Epithelial cell of esophagus (primary cell): ENCODE measurements around the gene LEUTX.

Source experiments
- DNase-seq: peaks from one replicate; pipeline ENCODE4 v3.0.0; 2010; ENCODE audit warnings: low read depth
- H3K4me3 ChIP-seq: 2 replicates; pipeline ENCODE4 v1.5.1; 2011; ENCODE audit warnings: mild to moderate bottlenecking, low read length, control low read depth
- CTCF ChIP-seq: IDR thresholded peaks from 2 replicates; pipeline ENCODE4 v1.5.1; 2011; ENCODE audit warnings: low read depth, mild to moderate bottlenecking, low read length, control low read depth, inconsistent platforms; ENCODE audit not compliant: insufficient read depth; ENCODE audit errors: missing control alignments

LEUTX gene

GRCh38 chr19:39832341-39833083, 53.9 kb downstream of the LEUTX start:
- no peak for TF ChIP-seq CTCF
- no peak for DNase-seq
- peak overlapping the region; percentile 85 for H3K4me3 ChIP-seq

GRCh38 chr19:39833160-39833463, 54.5 kb downstream of the LEUTX start:
- TF ChIP-seq CTCF: no peak
- peak overlapping the region; percentile 85 for H3K4me3 ChIP-seq
- no peak for DNase-seq

GRCh38 chr19:39833464-39834286, 55.0 kb downstream of the LEUTX start, which contains the start of gene DYRK1B:
Gene DYRK1B (minus strand): TSS chr19:39834162. CDS start chr19:39831867, 2,295 bp downstream.
- H3K4me3 ChIP-seq: peak within 1 kb of the TSS; percentile 85
- no peak for TF ChIP-seq CTCF
- peak; percentile 98 for DNase-seq

GRCh38 chr19:39834287-39834841, 55.7 kb downstream of the LEUTX start:
- no peak for TF ChIP-seq CTCF
- H3K4me3 ChIP-seq: peak overlapping the region; percentile 85
- no peak for DNase-seq
